Nephron progenitor cell (in vitro differentiated cells): ENCODE results near the gene PPME1.

Source experiments
- DNase-seq: peaks from one replicate; pipeline ENCODE4 v3.0.0; 2021
- H3K27ac Mint-ChIP-seq: 2 replicates; pipeline ENCODE4 v1.8.0; 2021; ENCODE audit warnings: mild to moderate bottlenecking, moderate library complexity, mixed read lengths
- H3K27me3 Mint-ChIP-seq: 2 replicates; pipeline ENCODE4 v1.8.0; 2021; ENCODE audit warnings: mild to moderate bottlenecking, low read depth, mixed read lengths; ENCODE audit not compliant: poor library complexity
- H3K36me3 Mint-ChIP-seq: 2 replicates; pipeline ENCODE4 v1.8.0; 2021; ENCODE audit warnings: low read depth, mixed read lengths
- H3K4me1 Mint-ChIP-seq: 2 replicates; pipeline ENCODE4 v1.8.0; 2021; ENCODE audit warnings: mixed read lengths
- H3K4me3 Mint-ChIP-seq: 2 replicates; pipeline ENCODE4 v1.8.0; 2021; ENCODE audit warnings: mild to moderate bottlenecking, moderate library complexity, mixed read lengths
- H3K9me3 Mint-ChIP-seq: 2 replicates; pipeline ENCODE4 v1.8.0; 2021; ENCODE audit warnings: mild to moderate bottlenecking, moderate library complexity, mixed read lengths
- TF ChIP-seq, protein P1 (sequence below): fragments of 200-600 bp; sonication (generic); IDR thresholded peaks from 2 replicates; pipeline ENCODE4 v1.5.0; 2021; ENCODE audit warnings: antibody characterized with exemption

The PPME1 gene

DNA sequence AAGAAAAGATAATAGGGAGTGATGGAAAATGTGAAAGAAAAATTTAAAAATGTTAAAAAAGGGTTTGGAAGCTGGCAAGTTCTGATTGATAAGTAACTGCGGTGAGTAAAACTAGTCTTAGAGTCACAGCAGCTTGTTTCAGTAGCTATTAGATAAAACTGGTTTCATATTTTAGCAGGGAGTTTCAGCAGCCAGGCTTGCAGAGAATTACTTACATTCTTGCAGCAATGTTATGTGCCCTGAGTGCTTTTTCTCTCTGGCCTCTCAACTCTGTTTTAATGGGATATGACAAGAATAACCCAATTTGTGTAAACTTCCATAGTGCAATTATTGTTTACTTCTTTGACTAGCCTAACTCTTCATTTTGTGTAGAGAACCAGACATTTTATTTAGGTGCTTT is 33.6 kb downstream of the PPME1 start:
- Mint-ChIP-seq H3K27me3 (no peaks in the 10 kb centered on the region), H3K4me1 (no peaks in the 10 kb centered on the region), H3K27ac (peak overlapping the region; percentile 26), H3K4me3 (no peak overlapping the region), H3K9me3 (peaks cover under 1% of the 10 kb centered on the region), H3K36me3 (peaks cover 46% of the 10 kb centered on the region)
- no peak for DNase-seq
- TF ChIP-seq, protein P1, sequence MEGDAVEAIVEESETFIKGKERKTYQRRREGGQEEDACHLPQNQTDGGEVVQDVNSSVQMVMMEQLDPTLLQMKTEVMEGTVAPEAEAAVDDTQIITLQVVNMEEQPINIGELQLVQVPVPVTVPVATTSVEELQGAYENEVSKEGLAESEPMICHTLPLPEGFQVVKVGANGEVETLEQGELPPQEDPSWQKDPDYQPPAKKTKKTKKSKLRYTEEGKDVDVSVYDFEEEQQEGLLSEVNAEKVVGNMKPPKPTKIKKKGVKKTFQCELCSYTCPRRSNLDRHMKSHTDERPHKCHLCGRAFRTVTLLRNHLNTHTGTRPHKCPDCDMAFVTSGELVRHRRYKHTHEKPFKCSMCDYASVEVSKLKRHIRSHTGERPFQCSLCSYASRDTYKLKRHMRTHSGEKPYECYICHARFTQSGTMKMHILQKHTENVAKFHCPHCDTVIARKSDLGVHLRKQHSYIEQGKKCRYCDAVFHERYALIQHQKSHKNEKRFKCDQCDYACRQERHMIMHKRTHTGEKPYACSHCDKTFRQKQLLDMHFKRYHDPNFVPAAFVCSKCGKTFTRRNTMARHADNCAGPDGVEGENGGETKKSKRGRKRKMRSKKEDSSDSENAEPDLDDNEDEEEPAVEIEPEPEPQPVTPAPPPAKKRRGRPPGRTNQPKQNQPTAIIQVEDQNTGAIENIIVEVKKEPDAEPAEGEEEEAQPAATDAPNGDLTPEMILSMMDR: no peak

DNA sequence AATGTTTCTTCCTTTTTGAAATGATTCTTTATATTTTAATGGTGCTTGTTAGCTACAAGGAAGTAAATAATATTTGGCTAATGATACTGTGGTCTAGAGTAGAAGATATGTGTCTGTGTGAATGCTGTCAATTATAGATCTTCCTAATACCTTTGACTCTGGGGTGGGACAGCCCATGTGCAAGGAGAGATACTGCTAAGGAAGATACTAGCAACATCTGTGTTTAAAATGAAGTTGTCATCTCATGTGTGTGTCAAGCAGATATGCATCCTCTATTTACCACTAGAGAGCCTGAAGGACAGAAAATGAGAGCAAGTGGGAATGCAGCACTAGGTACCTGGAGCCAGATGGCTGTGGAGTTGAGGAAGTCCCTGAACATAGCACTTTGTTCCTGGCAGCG is 34.1 kb downstream of the PPME1 start:
- DNase-seq: no peak
- Mint-ChIP-seq H3K4me1 (no peaks in the 10 kb centered on the region), H3K27ac (no peak overlapping the region), H3K27me3 (no peaks in the 10 kb centered on the region), H3K9me3 (no peaks in the 10 kb centered on the region), H3K36me3 (peaks cover 46% of the 10 kb centered on the region), H3K4me3 (no peak overlapping the region)
- TF ChIP-seq, protein P1: no peak

DNA sequence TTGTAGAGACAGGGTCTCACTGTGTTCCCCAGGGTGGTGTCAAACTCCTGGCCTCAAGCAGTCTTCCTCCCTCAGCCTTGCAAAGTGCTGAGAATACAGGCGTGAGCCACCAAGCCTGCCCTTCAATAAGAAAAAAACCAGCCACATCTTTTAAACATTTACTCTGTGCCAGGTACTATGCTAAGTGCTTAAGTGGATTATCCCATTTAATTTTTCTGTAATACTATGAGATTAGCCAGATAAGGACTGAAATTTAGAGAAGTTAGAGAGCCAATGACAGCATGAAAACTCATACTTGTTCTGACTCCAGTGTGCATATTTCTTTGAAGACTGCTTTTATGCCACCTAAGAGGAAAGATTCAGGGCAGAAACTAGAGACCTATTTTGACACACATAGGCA is 35.7 kb downstream of the PPME1 start:
- Mint-ChIP-seq H3K27me3 (no peaks in the 10 kb centered on the region), H3K4me1 (no peaks in the 10 kb centered on the region), H3K27ac (no peak overlapping the region), H3K36me3 (peaks cover 55% of the 10 kb centered on the region), H3K4me3 (no peak overlapping the region), H3K9me3 (no peaks in the 10 kb centered on the region)
- no peak for DNase-seq
- TF ChIP-seq, protein P1: no peak

DNA sequence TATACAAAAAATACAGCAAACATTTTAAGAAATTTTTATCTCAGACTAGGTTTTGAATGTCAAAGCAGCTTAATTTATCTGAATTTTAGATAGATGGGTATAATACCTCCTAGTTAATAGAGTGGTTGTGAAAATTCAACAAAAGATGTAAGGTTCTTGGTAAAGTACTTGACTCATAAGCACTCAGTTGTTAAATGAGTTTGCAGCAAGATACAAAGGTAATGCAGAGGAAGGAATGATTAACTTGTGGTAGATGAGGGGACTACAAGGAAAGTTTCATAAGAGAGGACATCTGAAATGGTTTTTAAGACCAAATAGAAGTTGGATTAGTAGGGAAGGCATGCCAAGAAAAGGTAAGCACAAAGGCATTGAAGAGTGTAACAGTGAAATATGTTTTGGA is 37.4 kb downstream of the PPME1 start:
- no peaks in the 10 kb centered on the region for H3K4me1 Mint-ChIP-seq
- no peak for DNase-seq
- no peak overlapping the region for H3K4me3 Mint-ChIP-seq
- peaks cover 3% of the 10 kb centered on the region for H3K9me3 Mint-ChIP-seq
- no peaks in the 10 kb centered on the region for H3K27me3 Mint-ChIP-seq
- TF ChIP-seq, protein P1: no peak
- H3K27ac Mint-ChIP-seq: no peak overlapping the region
- peaks cover 69% of the 10 kb centered on the region for H3K36me3 Mint-ChIP-seq

DNA sequence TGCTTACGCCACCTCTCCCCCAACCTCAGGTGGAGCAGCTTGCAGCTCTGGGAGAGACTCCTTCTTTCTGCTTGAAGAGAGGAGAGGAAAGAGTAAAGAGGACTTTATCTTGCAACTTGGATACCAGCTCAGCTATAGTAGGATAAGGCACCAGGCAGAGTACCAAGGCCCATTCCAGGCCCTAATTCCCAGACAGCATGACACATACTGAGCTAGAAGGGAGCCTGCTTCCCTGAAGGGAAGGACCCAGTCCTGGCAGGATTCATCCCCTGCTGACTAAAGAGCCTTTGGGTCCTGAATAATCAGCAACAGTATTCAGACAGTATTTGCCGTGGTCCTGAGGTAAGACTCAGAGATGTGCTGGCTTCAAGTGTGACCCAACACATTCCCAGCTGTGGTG is 41.4 kb downstream of the PPME1 start:
- TF ChIP-seq, protein P1: no peak
- Mint-ChIP-seq H3K9me3 (peaks cover 20% of the 10 kb centered on the region), H3K36me3 (peaks cover 79% of the 10 kb centered on the region), H3K27ac (no peak overlapping the region), H3K4me1 (no peaks in the 10 kb centered on the region), H3K4me3 (no peak overlapping the region), H3K27me3 (no peaks in the 10 kb centered on the region)
- DNase-seq: no peak

DNA sequence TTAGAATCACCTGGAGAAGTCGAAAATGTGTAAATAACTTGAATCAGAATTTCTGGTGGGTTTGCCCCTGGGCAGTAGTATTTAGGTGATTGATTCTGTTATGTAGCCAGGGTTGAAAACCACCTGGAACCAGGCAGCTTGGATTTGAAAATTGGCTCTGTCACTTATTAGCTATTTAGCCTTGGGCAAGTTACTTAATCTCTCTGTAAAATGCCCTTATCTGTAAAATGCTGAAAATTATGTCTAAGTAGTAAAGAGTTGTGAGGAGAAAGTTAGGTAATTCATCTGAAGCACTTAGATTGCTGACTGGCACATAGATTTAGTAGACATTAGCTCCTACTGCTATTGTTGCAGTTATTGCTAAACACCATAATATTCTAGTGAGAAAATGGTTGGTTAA is 49.3 kb downstream of the PPME1 start:
- Mint-ChIP-seq H3K27ac (no peak overlapping the region), H3K27me3 (no peaks in the 10 kb centered on the region), H3K9me3 (peaks cover 11% of the 10 kb centered on the region), H3K4me1 (no peaks in the 10 kb centered on the region), H3K4me3 (no peak overlapping the region), H3K36me3 (peaks cover 60% of the 10 kb centered on the region)
- TF ChIP-seq, protein P1: no peak
- DNase-seq: no peak
